GM21528 (cell line): ENCODE results near the gene TNS4.

Experiments used
- ATAC-seq: cut with Tn5 transposase; IDR thresholded peaks from one replicate; pipeline ENCODE4 v1.9.1; 2021; ENCODE audit warnings: mild to moderate bottlenecking, moderate library complexity; ENCODE audit not compliant: unreplicated experiment, low FRiP score

Gene TNS4

DNA sequence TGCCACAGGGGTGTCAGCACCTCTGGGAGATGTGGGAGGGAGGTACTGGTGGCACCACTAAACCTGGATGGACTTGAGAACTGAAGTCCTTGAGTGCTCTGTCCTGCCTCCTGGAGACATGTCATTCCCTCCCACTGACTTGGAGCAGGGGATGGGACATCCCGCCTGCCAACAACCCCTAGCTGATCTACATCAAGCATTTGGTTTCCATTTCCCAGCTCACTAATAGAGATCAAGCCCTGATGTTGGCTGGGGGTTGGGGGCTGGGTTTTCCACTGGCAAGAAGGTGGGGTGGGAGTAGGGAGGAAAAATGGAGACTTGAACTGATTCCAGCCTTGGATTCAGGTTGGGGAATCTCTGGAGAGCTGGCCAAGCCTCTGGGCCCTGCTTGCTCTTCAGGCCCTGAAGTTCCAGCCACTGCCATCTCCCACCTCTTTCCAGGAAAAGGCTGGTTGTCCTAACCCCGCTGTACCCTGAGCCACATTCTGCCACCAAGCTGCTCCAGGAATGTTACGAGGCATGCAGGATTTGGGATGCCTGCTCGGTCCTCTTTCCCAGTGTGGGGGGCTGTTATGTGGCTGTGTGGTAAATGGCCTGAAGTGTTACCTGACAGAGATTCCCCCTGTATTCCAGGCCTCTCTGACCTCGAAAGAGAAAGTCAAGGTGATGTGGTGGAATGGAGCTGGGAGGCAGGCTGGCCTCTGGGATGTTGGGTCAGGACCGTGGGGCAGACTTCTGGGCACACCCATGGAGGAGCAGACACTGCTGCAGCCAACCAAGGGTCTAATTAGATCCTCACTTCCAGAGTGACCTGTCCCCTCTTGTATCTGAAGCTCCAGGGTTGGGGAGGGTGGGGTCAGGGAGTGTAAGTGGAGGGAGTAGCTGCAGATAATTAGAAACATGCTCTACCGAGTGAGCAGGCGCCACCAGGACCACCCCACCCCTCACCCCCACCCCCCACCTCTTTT is 41.5 kb downstream of the TNS4 start:
- no peak for ATAC-seq

- ATAC-seq, result no peak
Observed at GRCh38 chr17:40458851-40459482, 42.5 kb downstream of the TNS4 start.

DNA sequence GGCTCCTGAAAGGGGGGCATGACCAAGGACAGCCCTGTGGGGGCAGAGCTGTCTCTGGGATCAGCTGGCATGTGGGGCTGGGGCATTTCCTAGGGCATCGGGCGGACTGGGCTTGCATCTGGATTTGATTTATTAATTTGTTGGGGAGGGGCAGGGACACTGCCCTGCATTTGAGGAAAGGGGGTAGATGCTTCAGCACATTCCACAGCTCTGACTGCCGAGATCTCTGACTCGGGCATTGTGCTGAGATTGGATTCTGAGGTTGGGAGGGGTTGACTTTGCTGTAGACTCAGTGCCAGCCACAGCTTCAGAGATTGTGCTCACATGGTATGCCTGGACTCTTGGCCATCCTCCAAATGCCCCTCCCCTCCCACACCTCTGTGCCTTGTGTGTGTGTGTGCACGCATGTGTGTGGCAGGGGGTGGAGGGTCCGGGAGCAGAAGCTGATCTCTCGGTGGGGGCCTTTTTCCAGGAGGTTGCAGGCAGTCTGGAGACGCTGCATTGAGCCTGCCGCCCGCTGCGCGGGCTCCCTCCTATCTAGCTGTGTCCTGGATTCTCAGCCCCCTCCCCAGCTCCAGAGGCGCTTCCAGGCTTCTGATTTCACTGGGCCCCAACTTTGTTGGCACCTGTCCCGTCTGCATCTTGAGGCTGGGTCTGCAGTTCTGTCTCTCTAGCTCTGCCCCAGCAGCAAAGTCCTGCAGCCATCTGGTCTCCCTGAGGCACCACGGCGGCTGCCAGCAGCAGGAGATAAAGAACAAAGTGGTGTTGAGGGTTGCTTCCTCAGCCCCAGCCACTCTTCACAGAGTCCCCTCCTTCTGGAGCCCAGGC is 43.2 kb downstream of the TNS4 start:
- no peak for ATAC-seq

- ATAC-seq, result no peak
Observed at GRCh38 chr17:40457369-40457768, 44.1 kb downstream of the TNS4 start.

GRCh38 chr17:40456396-40456951 is 44.9 kb downstream of the TNS4 start:
- no peak for ATAC-seq

- ATAC-seq, result no peak
Observed at GRCh38 chr17:40454613-40454995, 46.8 kb downstream of the TNS4 start.

DNA sequence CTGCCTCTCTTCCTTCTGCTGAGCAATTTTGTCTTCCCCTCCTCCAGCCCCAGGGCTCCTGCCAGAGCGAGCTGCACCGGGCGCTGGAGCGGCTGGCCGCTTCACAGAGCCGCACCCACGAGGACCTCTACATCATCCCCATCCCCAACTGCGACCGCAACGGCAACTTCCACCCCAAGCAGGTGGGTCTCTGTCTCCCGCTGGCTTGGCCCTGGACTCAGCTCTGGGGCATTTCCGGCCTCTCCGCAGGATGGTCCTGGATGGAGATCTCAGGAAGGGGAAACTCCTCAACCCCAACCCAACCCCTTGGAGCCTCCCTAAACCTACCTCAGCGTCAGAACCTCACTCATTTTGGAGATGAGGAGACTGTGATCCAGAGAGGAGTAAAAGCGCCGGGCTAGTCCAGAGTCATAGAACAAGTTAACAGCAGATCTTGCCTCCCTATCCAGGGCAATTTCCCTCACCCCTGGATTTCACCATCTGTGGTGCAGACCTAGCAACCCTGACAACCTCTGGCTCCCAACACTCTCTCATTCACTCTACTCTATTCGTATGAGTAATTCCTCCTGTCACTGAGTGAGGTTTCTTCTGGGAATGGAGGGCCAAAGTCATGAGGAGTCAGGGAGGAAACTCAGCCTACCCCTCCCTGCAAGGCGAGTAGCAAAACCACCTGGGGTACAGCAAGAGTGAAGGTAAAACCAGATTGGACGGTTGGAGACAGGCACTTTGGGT is 47.4 kb downstream of the TNS4 start:
- ATAC-seq, result no peak

DNA sequence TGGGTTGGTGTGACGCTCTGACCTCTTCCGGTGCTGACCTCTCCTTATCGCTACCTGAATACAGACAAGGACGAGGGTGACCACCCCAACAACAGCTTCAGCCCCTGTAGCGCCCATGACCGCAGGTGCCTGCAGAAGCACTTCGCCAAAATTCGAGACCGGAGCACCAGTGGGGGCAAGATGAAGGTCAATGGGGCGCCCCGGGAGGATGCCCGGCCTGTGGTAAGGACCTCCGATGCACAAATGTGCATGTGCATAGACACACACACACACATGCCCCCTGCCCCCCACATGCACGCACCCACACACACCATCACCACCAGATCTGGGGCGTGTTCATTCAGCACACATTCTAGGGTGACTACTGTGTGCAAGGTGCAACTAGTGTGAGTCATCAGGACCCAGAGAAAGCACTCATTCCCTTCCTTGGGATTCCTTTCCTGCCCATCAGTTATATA is 48.5 kb downstream of the TNS4 start:
- ATAC-seq, result no peak

DNA sequence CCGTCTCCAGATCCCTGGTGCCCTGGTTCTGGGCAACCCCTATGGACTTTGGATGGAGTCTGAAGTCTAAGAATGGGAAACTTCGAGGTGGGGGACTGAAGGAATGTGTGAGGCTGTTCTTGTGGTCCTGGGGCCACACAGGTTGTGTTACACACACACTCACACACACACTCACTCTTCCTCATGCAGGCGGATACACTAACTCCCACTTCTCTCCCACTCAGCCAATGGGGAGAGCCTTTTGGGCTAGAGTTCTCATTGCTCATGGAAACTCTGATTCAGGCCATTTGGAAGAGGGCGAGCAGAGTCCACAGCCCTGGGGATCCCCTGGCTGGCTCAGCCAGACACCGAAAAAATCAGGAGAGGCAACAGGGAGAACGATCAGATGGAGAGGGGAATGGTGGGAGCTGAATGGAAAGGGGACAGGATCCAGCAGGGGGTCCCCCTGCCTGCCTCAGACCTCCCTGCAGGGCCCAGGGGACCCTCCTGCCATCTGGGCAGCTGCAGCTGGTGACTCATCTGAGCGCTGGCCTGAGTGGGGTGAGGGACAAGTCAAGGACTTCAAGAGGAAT is 49.1 kb downstream of the TNS4 start:
- ATAC-seq, result no peak

DNA sequence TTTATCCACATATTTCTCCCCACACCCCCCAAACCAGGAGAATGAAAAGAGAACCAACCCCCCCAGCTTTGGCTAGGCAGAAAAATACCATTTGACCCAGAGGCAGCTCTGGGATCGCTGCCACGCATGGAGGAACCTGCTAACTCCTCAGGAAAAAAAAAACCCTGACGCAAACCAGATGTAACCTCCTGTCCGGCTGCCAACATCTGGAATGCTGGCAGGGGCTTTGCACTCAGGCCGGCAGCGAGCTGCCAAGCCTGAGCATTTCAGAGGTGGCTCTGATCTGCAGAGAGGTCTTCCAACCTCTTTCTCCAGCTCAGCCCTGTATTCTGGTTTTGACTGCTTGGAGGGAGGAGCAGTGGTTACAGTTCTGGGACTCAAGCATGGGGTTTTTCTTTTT is 50.0 kb downstream of the TNS4 start:
- ATAC-seq, result no peak

DNA sequence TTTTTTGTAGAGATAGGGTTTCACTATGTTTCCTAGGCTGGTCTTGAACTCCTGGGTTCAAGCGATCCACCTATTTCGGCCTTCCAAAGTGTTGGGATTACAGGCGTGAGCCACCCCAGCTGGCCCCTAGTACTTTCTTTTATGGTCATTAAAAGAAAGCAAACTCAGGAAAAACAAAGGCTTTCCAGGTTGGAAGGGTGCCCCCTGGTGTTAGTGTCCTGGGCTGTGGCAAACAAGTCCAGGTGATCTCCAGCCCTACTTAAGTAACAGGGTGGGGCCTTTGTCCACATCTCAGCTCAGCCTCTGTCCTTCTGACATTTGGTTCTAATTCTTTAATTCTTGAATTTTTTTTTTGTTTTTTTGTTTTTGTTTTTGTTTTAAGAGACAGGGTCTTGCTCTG is 51.2 kb downstream of the TNS4 start:
- ATAC-seq, result no peak

DNA sequence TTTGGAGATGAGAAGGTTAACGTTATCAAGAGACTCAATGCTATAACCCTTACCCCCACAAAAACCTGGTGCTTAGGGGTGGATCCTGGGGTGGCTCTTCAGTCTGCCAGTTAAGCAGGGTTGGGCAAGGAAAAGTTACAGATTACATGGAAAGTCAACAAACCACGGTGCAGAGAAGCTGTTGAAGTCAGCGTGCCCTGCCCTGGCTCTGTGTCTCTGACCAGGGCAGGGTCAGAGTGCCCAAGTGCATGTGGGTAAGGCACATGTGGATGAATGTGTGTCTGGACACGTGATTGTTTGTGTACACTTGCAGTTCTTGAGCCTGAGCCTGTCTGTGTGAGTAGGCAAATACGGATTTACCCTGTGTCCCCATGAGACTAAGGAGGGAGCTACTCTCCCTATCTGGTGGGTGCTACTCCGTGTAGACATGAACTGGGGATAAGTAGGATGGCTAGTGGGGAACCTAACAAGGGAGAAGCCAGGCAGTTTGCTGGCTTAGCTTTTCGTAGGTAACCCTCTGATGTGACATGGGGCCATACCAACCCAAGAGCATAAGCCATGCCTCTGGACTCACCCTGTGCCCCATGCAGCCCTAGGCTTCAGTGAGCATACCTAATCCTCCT is 52.7 kb downstream of the TNS4 start:
- no peak for ATAC-seq

- ATAC-seq, result no peak
Observed at GRCh38 chr17:40448213-40448638, 53.2 kb downstream of the TNS4 start.

GRCh38 chr17:40447806-40448205 is 53.6 kb downstream of the TNS4 start:
- ATAC-seq, result no peak

DNA sequence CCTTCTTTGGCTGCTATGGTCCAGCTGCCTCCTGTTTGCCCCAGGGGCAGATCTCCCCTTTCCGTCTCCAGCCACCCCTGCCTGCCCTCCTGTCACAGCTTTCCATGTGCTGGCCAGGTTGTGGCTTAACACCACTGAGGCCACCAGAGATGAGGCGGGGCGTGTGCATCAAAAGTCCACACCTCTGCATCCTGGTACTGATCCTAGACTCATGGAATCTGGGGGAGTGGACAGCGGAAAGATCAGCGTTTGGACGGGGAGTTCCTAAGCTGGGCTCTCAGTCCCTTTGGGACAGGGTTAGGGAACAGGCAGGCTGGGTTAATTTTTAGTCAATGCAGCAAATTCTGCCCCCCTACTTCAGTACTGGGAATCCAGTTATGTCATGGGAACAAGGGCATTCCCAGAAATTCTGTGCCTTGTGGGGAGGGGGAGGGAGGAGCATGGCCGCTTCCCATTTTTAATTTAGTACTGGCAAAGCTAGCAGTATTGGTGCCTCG is 54.2 kb downstream of the TNS4 start:
- ATAC-seq, result no peak

DNA sequence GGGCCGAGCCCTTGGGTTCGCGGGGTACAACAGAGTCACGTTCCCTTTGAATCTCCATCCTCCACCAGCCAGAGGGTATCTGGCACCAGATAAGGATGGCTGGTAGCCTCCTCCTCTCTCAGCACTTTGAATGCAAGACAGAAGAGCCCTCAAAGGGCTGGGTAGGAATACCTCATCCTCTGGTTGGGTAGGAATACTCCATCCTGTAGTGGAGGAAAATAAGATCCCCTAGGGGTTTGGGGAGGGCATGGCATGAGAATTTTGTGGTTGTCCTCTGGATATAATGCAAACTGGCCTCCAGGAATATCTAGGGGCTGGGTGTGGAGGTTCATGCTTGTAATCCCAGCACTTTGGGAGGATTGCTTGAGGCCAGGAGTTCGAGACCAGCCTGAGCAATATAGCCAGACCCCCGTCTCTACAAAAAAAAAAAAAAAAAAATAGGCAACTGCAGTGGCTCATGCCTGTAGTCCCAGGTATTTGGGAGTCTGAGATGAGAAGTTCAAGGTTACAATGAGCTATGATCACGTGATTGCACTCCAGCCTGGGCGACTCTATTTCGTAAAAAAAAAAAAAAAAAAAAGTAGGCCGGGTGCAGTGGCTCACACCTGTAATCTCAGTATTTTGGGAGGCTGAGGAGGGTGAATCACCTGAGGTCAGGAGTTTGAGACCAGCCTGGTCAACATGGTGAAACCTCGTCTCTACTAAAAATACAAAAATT is 55.5 kb downstream of the TNS4 start:
- ATAC-seq, result no peak

DNA sequence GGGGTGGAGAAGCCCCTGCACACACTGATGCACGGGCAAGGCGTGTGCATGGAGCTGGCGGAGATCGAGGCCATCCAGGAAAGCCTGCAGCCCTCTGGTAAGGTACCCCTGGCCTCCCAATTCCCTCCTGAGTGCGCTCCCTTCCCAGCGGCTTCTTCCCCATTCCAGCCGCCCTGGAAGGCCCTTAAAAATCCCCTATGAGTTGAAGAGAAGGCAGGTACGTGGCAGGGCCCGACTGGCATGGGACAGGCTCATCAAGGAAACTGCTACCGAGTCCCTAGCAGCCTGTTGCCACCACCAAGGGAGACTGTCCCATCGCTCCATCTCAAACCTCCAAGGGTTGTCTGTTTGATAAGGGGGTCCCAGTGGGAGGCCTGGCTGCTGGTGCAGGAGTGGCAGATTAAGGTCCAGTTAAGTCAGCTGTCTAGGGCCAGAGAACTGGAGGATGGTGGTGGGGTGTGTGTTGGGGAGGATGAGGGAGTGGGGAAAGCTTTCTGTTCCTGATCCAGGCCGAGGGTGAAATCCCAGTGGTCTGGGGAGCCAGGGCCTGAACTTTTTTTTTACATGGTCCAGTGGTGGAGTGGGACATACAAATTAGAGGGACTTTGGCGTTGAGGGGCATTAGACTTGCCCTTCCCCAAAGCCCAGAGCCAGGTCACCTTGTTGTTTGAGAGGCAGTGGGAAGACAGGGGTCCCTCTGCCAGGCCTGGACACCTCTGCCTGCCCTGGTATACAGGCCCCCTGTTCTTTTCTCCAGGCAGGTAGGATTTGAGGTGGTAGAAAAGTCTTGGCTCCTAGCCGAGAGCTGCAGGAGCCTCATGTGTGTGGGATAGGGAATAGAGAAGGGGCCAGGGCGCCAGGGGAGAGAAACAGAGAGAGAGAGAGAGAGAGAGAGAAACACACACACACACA is 57.2 kb downstream of the TNS4 start:
- ATAC-seq, result no peak
